Stimulated activated CD8-positive, alpha-beta memory T cell treated with anti-CD3 and anti-CD28 coated beads, Interleukin-15, amount 100 ng/mL, for 4 hours (primary cell): ENCODE results near the gene PALD1.
A peak's percentile ranks its signal among the peaks of the same experiment; 100 is the strongest.
"Not testable (repeated sequence)": the region's sequence is repeated elsewhere in the genome, so short reads cannot be mapped to it uniquely, and the experiment has no call there.

Experiments used
- DNase-seq, 2 donors: peaks; one replicate each; pipeline ENCODE4 v3.0.0-alpha.2; 2020; ENCODE audit warnings: low read depth in 2 of 2

PALD1 gene

DNA sequence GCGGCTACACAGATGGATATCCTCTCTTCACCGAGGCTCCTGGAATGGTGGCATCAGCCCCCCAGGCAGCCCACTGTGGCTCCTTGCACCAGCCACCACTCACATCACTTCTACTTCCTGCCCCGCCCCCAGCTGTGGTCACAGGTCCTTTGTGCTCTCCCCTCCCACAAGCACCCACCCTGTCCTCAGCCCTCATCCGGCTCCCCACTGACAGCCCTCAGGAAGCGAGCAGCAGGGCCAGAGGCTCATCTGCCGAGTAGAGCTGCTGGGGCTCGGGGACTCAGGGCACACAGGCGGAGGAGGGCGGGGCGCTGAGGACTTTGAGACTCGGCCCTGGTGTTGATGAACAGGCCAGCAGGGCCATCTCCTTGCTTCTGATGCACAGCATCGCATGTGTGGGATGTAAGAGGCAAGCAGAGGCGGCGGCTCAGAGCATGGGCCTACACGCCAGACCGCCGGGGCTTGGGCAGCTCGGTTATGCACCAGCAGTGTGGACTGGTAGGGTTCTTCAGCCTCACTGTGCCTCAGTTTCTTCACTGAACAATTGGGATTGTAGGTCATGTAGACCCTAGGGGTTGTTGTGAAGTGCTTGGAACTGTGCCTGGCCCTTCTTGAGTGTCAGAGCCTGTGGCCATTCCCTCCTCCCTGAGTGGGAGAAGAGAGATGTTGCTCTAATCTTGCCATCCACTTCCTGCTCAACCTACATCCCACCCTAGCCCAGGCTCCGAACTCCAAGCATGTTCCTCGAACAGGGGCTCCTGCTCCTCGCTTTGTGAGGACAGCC is 124.3 kb downstream of the PALD1 start, which contains the start of gene PRF1:
Gene PRF1 (minus strand): TSS at position 77 of the 784 bp plus-strand sequence. CDS start 1,839 bp downstream, outside the sequence.
- DNase-seq: peak; percentile 75

GRCh38 chr10:70603449-70603801 is 124.9 kb downstream of the PALD1 start:
- peak; percentile 53 to 63 for DNase-seq

GRCh38 chr10:70604106-70604505 is 125.5 kb downstream of the PALD1 start:
- no peak for DNase-seq

DNA sequence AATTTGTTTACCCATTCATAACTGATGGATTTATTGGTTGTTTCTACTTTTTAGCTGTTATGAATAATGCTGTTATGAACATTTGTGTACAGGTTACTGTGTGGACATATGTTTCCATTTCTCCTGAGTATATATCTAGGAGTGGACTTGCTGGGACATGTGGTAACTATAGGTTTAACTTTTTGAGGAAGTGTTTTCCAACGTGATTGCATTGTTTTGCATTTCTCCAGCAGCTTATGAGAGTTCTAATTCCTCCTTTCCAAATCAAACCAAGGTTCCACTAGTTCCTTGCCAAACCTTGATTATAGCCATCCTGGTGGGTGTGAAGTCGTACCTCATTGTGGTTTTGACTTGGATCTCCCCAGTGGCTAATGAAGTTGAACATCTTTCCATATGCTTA is 126.6 kb downstream of the PALD1 start:
- DNase-seq: no peak

DNA sequence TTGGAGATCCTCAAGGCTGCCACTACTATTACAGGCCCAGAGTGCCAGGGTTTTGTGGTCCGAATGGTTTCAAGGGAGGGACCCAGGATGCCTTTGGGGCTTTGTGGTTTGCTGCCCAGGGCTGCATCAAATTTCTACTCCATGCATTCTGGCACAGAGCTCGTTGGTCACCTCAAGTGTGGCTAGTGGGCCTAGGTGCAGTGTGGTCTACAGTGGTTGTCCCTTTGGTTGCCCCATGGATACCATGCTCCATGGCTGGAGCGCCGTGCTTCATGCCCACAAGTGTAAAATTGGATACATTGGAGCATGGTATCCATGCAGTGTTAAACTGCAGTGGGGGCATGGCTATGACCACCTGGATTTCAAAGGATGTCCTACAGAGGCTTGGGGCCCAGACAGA is 129.4 kb downstream of the PALD1 start:
- DNase-seq: no peak

GRCh38 chr10:70613941-70614340 is 135.4 kb downstream of the PALD1 start:
- no peak for DNase-seq

DNA sequence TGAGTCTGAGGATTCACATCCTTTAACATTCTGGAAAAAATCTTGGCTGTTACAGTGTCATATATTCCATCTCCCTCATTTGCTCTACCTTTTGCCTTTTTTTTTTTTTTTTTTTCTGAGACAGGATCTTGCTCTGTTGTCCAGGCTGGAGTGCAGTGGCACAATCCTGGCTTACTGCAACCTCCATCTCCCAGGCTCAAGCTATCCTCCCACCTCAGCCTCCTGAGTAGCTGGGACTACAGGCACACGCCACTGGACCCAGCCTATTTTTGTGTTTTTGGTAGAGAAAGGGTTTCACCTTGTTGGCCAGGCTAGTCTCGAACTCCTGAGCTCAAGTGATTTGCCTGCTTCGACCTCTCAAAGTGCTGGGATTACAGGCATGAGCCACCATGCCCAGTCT is 135.8 kb downstream of the PALD1 start:
- not testable (repeated sequence) for DNase-seq

- no peak for DNase-seq
Measured at GRCh38 chr10:70615211-70615610, 136.6 kb downstream of the PALD1 start.

GRCh38 chr10:70615784-70616522 is 137.4 kb downstream of the PALD1 start:
- no peak for DNase-seq

- DNase-seq: no peak
Measured at GRCh38 chr10:70616761-70617160, 138.2 kb downstream of the PALD1 start.
